Activated T-helper 1 cell treated with anti-CD3 and anti-CD28 coated beads, Interleukin-2, amount 50 U/mL, for 16 hours (primary cell): ENCODE data around the gene KCNJ6.
"Not testable (repeated sequence)": the region's sequence is repeated elsewhere in the genome, so short reads cannot be mapped to it uniquely, and the experiment has no call there.

Experiments
- DNase-seq, 2 donors: peaks; one replicate each; pipeline ENCODE4 v3.0.0-alpha.2; 2020; ENCODE audit warnings: low read depth in 1 of 2, low spot score in 1 of 2

Gene KCNJ6

DNA sequence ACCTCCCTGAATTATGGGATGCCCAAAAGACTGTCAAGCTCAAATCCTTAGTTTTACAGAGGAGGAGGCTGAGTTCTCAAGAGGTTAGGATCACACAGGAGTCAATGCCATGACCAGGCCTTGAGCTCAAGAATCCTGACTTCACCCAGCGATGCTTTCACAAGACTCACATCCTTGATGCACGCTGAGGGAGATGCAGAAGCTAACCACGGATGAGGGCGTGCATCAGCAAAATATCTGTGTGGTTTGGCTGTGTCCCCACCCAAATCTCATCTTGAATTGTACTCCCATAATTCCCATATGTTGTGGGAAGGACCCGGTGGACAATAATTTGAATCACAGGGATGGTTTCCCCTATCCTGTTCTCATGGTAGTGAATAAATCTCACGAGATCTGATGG, 133.2 kb downstream of the KCNJ6 start:
- DNase-seq, result no peak

GRCh38 chr21:37780991-37781983, 135.0 kb downstream of the KCNJ6 start:
- no peak for DNase-seq

- DNase-seq, result no peak
Measured at GRCh38 chr21:37771181-37771580, 145.1 kb downstream of the KCNJ6 start.

DNA sequence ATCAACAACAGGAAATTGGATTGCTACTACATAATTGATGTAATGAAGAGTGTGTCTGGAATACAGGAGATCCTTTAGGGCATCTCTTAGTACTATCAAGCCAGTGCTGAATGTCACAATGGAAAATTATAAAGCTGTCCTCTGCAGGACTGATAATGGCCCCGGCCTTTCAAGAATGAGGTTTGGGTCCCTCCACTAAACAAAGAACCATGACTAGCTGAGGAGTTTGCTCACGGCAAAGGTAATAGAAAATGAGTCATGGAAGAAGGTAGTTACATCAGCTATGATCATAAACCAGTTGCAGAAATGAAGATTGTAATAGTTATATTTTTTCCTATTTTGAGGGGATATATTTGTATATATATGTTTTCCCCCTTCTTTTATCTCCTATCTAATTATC, 145.8 kb downstream of the KCNJ6 start:
- no peak for DNase-seq

DNA sequence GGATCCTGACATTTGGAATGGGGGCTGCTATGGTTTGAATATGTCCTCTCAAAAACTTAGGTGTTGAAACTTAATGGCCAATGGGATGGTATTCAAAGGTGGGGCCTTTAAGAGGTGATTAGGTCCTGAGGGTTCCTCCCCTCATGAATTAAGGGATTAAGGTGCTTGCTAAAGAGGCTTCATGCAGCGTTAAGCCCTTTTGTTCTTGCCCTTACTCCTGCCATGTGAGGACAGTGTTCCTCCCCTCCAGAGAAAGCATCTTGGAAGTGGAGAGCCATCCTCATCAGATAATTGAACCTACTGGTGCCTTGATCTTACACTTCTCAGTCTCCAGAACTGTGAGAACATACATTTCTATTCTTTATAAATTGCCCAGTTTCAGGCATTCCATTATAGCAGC, 146.6 kb downstream of the KCNJ6 start:
- DNase-seq, result no peak

DNA sequence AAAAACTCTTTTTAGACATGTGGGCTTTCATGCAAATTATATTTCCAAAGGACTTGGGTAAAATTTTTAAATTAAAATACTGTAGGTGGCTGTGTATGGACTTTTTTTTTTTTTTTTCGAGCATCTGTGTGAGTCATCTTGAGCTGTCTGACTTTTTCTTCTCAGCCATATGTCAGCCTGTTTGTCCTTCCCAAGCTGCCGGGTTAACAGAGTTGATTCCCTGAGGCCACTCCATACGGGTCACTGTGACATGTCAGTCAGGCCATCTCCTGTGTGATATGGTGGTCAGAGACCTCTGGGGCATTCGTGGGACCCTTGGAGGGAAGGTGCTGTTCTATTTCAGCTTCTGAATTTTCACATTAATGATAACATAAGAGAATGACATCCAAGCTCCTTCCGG, 148.3 kb downstream of the KCNJ6 start:
- DNase-seq, result no peak

- no peak for DNase-seq
Measured at GRCh38 chr21:37766129-37766528, 150.1 kb downstream of the KCNJ6 start.

GRCh38 chr21:37765221-37765900, 150.9 kb downstream of the KCNJ6 start:
- no peak for DNase-seq

GRCh38 chr21:37764691-37765090, 151.6 kb downstream of the KCNJ6 start:
- DNase-seq, result no peak

DNA sequence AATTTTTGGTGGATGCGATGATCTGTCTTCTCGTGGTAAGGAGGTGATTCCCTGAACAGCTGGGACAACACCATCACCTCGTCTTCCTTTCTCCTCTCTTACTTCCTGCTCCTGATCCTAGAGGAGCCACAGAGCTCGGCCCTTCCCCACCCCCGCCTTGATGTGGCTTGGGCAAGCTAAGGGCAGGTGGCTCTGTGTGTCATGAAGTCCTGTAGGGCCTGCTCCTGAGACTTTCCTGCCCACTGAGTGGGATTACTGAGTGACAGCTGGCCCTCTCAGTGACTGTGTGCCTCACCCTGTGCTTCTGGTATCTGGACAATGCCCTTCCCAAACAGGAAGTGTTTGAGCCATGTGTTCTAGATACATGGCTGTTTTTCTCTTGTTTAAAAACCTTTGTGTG, 153.0 kb downstream of the KCNJ6 start:
- DNase-seq, result no peak

GRCh38 chr21:37762606-37763005, 153.7 kb downstream of the KCNJ6 start:
- DNase-seq, result no peak

- DNase-seq, result not testable (repeated sequence)
Measured at GRCh38 chr21:37761406-37761805, 154.9 kb downstream of the KCNJ6 start.

DNA sequence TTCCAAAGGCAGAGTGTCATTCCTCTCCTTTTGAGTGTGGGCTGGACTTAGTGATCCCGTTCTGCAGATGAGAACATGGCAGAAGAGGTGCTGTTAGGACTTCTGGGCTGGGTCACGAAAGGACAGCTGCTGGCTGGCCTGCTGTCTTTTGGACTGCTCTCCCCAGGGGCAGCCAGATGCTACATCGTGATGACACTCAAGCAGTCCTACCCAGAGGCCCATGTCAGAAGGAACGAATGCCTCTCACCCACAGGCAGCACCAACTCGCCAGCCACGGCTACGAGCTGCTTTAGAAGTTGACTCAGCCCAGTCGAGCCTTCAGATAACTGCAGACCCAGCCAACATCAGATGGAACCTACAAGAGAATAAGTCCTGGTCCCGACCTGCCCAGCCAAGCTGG, 156.5 kb downstream of the KCNJ6 start:
- DNase-seq, result no peak

DNA sequence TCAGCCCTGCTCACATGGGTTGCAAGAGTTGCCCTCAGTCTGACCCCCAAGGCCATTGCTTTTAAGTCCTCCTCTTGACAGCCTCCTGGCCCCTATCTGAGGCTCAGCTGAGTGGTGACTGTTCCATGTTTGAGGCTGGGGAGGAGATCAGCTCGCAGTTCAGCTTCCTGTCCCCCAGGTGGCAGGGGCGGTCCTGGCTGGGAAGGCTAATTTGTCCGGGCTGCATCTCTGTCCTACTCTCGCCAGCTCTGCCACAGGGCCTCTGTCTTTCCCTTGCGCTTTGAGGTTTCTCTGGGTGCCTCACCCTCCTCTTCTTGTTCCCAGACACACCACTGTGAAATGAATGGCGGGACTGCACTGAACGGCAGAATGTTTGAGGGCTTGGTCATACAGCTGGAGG, 157.3 kb downstream of the KCNJ6 start:
- DNase-seq, result no peak

DNA sequence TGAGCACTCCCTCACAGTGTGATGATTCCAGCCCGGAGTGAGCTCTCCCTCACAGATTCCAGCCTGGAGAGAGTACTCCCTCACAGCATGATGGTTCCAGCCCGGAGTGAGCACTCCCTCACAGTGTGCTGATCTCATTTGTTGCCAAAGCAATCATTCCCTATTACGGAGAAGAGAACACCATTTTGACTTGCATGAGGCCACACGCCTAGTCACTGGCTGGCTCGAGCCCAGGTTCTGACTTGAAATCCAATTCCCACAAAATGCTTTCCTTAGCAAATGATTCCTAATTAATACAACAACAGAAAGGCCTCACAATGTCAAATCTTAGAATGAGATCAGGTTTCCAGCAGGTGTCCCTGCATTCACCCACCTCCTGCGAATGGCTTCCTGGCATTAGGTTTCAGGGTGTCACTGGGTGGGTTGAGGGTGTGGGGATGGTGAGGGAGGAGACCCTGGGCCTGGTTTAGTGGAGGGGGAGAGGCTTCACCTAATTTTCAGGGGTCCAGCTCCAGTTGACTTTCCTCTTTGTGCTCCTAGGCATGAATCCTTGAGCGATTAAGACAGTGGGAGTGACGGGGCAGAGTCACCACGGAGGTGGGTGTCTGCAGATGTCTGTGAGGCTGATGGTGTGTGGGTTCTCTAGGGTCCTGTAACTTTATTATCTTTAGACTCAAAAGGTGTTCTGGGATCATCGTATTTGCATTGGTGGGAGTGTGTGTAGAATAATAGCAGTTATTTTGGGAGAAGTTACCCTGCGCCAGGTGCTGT, 158.5 kb downstream of the KCNJ6 start:
- no peak for DNase-seq

GRCh38 chr21:37753122-37753599, 163.1 kb downstream of the KCNJ6 start:
- DNase-seq, result no peak

GRCh38 chr21:37751268-37751975, 164.8 kb downstream of the KCNJ6 start:
- no peak for DNase-seq

- no peak for DNase-seq
Measured at GRCh38 chr21:37749132-37749531, 167.1 kb downstream of the KCNJ6 start.

- no peak for DNase-seq
Measured at GRCh38 chr21:37748351-37748750, 167.9 kb downstream of the KCNJ6 start.

DNA sequence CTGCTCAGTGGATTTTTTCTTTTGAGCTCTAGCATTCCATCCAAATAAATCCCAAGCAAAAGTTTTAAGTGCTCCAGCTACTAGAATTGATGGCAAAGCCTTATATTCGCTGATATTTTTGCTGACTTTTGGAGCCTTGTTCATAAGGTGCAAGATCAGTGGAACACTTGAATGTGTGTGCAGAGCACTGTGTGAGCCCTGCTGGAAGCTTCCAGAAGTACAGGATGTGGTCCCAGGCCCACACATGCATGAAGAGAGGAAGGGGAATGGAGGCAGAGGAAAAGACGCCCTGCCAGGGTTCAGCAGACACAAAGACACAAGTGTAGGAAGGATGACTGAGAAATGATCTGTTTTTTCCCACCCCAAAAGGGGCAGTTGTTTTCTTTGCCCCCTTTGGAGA, 169.4 kb downstream of the KCNJ6 start:
- DNase-seq, result no peak

- no peak for DNase-seq
Measured at GRCh38 chr21:37744551-37744950, 171.7 kb downstream of the KCNJ6 start.
